HG03196 (cell line): Measurements from ENCODE around the gene ZNRF1.

ENCODE experiments used
- ATAC-seq: cut with Tn5 transposase; IDR thresholded peaks from one replicate; pipeline ENCODE4 v1.9.1; 2021; ENCODE audit not compliant: unreplicated experiment

Gene ZNRF1

DNA sequence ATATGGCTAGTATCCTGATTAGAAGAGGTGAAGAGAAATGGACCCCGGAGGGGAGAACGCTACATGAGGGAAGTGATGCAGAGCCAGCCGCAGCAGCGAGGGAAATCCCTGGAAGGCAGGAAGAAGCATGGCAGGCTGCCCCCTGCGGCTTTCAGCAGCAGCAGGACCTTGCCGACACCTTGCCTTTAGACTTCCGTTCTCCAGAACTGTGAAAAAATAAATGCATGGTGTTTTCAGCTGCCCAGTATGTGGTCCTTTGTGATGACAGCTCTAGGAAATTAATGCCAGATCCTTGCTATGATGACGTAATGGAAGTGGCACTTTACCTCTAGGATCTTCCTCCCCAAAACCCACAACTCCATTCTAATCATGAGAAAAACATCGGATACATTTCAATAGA is 139.8 kb downstream of the ZNRF1 start:
- ATAC-seq: no peak

DNA sequence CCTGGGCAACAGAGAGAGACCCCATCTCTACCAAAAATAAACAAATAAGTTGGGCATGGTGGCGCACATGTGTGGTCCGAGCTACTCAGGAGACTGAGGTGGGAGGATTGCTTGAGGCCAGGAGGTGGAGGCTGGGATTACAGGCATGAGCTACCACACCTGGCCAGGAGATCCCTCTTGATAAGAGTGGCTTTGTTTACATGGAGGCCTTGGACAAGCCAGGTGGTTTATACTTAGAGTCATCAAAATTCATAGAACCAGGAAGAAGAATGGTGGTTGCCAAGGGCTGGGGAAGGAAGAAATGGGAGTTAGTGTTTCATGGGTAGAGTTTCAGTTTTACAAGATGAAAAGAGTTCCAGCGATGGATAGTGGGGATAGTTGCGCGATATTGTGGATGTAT is 140.7 kb downstream of the ZNRF1 start:
- ATAC-seq: no peak

DNA sequence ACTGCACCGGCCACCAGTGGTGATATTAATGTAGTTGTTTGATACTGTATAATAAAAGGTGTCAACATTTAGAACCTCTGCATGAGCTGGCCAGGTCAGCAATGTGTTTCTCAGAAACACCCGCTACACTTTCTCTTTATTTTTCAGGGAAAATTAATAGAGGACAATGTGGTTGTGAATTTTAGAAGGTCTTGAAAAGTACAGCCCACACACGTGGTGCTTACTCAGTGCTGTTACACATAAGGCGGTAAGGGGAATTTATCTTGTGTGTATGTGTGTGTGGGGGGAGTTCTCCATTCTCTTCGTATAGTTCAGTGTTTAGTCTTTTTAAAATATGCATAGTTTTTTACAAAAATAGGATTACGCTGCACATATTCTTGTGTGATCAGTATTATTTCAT is 145.1 kb downstream of the ZNRF1 start:
- ATAC-seq: no peak

DNA sequence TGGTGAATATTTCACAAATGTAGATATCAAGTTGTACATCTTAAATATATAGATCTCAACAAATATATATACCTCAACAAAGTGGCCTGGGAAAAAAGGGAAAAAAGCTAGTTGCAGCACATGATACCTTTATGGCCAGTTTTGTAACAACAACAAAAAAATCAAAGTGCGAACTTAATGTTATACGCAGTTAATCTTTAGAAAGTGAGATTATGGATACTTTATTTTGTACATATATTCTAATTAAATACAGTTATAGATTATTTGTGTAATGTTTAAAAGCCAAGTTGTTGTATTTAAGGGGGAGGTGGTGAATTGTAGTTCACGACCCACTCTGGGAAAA is 149.1 kb downstream of the ZNRF1 start:
- ATAC-seq: no peak

DNA sequence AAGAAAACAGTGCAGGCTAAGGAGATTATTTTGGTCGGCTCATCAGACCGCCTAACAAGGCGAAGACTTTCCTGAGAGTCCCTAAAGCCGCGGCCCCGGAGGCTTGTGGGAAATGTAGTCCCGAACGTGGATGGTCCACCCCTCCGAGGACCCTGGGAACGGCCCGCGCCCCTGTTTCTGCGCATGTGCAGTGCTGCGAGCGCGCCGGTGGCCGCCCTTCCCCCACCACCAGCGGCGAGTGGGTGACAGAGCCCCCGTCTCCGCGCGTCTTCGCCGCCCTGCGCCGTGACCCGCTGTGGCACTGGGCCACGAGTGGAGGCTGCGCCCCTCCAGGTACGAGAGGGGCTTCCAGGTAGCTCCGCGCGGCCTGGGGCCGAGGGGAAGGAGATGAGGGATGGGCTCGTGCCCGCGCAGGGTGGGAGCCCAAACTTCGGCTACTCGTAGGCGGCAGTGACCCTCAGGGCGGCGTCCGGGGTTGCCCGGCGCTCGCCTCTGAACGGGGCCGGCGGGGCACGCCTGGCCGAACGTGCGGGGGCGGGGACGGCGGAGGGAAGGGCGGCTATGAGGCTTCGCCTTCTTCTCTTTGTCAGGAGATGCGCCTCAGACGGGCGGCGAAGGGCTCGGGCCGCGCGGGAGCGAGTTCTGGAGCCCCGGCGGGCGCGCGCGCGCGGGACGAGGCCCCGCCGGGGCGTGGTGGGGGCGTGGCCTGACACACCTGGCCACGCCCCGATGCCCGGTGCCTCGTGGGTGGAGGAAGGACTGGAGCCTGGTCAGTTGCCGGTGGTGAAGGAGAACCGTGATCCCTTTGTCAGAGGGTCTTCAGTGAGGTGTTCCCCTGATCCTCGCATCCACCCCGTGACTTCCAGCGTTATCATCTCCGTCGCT is 149.7 kb downstream of the ZNRF1 start, which contains the start of gene ZFP1:
TSS of gene ZFP1 (plus strand) at position 214 of the 885 bp plus-strand sequence. CDS start 4,428 bp downstream, outside the sequence.
- peak; percentile 80 for ATAC-seq

DNA sequence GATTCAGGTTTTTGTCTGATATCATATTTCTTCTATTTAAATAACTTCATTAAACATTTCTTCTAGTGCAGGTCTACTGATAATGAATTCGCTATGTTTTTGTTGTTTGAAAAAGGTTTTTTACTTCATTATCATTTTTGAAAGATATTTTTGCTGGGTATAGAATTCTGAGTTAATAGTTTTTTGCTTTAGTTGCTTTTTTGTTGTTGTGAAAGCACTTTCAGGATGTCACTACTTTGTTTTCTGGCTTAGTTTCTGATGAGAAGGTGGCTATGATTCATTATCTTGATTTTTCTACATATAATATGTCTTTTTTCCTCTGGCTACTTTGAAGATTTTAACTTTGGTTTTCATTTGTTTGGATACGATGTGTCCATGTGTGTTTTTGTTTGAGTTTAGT is 153.0 kb downstream of the ZNRF1 start:
- no peak for ATAC-seq

DNA sequence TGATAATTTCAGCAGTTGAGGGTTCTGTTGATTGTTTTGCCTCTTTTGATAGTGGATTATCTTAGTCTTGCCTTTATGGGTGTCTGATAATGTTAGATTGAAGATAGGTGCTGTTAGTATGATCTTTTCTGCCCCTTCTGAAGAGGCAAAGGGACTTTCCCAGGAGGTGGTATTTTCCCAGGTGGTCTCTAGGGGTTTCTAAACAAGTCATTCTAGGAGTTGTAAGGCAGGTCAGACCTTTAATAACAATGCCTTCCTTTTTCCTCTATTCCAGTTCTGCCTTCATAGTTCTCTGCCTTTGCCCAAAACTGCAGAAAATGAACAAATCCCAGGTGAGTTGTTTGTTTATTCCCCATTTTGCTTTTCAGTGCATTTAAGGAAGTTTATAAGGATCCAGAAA is 153.8 kb downstream of the ZNRF1 start:
- ATAC-seq: no peak

DNA sequence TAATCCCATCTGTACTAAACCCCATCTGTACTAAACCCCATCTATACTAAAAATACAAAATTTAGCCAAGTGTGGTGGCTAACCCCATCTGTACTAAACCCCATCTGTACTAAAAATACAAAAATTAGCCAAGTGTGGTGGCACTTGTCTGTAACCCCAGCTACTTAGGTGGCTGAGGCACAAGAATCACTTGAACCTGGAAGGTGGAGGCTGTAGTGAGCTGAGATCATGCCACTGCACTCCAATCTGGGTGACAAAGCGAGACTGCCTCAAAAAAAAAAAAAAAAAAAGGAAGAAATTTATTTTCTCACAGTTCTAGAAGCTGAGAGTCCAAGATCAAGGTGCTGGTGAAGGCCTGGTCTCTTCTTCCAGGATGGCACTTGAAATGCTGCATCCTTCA is 161.6 kb downstream of the ZNRF1 start:
- ATAC-seq: no peak
